Fibroblast of lung (primary cell): ENCODE results near the gene DTX1. TPM values are rescaled to one million over a fixed set of nuclear protein-coding genes. Genes with fewer than 3 reads are reported as not detected.
"Not testable (repeated sequence)": the region's sequence is repeated elsewhere in the genome, so short reads cannot be mapped to it uniquely, and the experiment has no call there.

Experiments used
- DNase-seq, 2 donors: peaks; one replicate each; pipeline versions ENCODE4 v3.0.0 to v3.0.0-alpha.2; 2010; ENCODE audit warnings: low read depth in 2 of 2
- H2AFZ ChIP-seq: 2 replicates; pipeline ENCODE4 v1.5.1; 2012; ENCODE audit warnings: low read length, control low read depth, inconsistent platforms
- H3K27ac ChIP-seq: 2 replicates; pipeline ENCODE4 v1.5.1; 2011; ENCODE audit warnings: low read length, control low read depth; ENCODE audit not compliant: insufficient read depth
- H3K27me3 ChIP-seq: 2 replicates; pipeline ENCODE4 v1.5.1; 2011; ENCODE audit warnings: mild to moderate bottlenecking, low read length; ENCODE audit not compliant: control insufficient read depth, insufficient read depth
- H3K36me3 ChIP-seq: 2 replicates; pipeline ENCODE4 v1.5.1; 2011; ENCODE audit warnings: low read length; ENCODE audit not compliant: control insufficient read depth, insufficient read depth
- H3K4me1 ChIP-seq: 2 replicates; pipeline ENCODE4 v1.5.1; 2011; ENCODE audit warnings: low read length; ENCODE audit not compliant: control insufficient read depth, insufficient read depth; ENCODE audit errors: extremely low read depth
- H3K4me2 ChIP-seq: 2 replicates; pipeline ENCODE4 v1.5.1; 2011; ENCODE audit warnings: low read length, control low read depth; ENCODE audit not compliant: insufficient read depth; ENCODE audit errors: extremely low read depth
- H3K4me3 ChIP-seq, 4 experiments: fragments of 200-600 bp in 1 of 4; sonication (generic) in 1 of 4; replicated peaks in 1 of 4; 2 replicates each; pipeline ENCODE4 v1.5.1; 2011 to 2016; ENCODE audit warnings: low read length in 4 of 4, low read depth in 3 of 4, mild to moderate bottlenecking in 3 of 4, control low read depth in 2 of 4, inconsistent platforms in 1 of 4, mixed read lengths in 1 of 4; ENCODE audit not compliant: insufficient read depth in 1 of 4; ENCODE audit errors: control extremely low read depth in 1 of 4
- H3K79me2 ChIP-seq: 2 replicates; pipeline ENCODE4 v1.5.1; 2012; ENCODE audit warnings: mild to moderate bottlenecking, low read length, inconsistent platforms; ENCODE audit not compliant: control insufficient read depth, insufficient read depth
- H3K9ac ChIP-seq: 2 replicates; pipeline ENCODE4 v1.5.1; 2011; ENCODE audit warnings: mild to moderate bottlenecking, low read length, control low read depth; ENCODE audit not compliant: insufficient read depth
- H3K9me3 ChIP-seq: 2 replicates; pipeline ENCODE4 v1.5.1; 2012; ENCODE audit warnings: low read depth, low read length; ENCODE audit not compliant: control insufficient read depth, insufficient read depth
- H4K20me1 ChIP-seq: 2 replicates; pipeline ENCODE4 v1.5.1; 2011; ENCODE audit warnings: low read length; ENCODE audit not compliant: control insufficient read depth, insufficient read depth; ENCODE audit errors: extremely low read depth
- EZH2 ChIP-seq: IDR thresholded peaks from 2 replicates; pipeline ENCODE4 v1.5.1; 2012; ENCODE audit warnings: low read length, control low read depth, mild to moderate bottlenecking; ENCODE audit errors: missing control alignments
- polyA plus RNA-seq, 2 donors: library from polyadenylated mRNA; depleted of rRNA in 1 of 2; stranded (reverse) in 1 of 2; unstranded in 1 of 2; fragments of >200 nt; gene quantifications; 2 replicates each; pipeline ENCODE4 v1.2.1, GENCODE V29; 2011 to 2012; ENCODE audit warnings: missing spikeins in 1 of 2
- total RNA-seq: library from RNA; depleted of rRNA; stranded (reverse); fragments of >200 nt; gene quantifications from 2 replicates; pipeline ENCODE4 v1.2.1, GENCODE V29; 2014
- TF ChIP-seq, protein P1 (sequence below), 2 donors: IDR thresholded peaks in 1 of 2; conservative IDR thresholded peaks in 1 of 2; 1 replicate in 1 of 2; 2 replicates in 1 of 2; pipeline ENCODE4 v1.5.1; 2011 to 2012; ENCODE audit warnings: low read length in 2 of 2, control low read depth in 1 of 2, inconsistent platforms in 1 of 2, low read depth in 1 of 2, mild to moderate bottlenecking in 1 of 2

The DTX1 gene
- total and polyA plus RNA-seq, 2 donors (not counting 1 experiment from before 2014, with no cell fraction given): not detected

DNA sequence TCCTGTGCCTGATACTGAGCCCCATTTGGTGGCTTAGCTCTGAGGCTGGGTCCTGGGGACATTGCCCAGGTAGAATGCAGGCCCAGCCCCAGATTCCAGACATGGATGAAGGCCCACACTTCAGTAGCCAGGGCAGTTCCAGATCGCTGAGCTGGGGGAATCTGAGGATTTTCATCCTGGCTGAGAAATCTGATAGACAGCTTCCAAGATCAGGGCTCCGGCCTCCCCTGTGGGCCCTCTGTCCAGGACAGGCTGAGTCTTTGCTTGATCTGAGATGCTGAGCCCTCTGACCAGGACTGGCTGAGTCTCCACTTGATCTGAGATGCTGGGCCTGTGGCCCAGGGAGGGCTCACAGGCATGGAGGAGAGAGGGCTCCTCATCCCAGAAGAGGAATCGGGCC, 82.3 kb downstream of the DTX1 start:
- Histone ChIP-seq H3K4me2 (no peak overlapping the region), H3K79me2 (no peaks in the 10 kb centered on the region), H3K4me1 (no peaks in the 10 kb centered on the region), H2AFZ (no peak overlapping the region), H3K4me3 (no peak overlapping the region), H3K27ac (no peak overlapping the region), H3K9me3 (no peaks in the 10 kb centered on the region), H3K9ac (no peak overlapping the region), H3K27me3 (no peaks in the 10 kb centered on the region), H3K36me3 (no peaks in the 10 kb centered on the region), H4K20me1 (no peaks in the 10 kb centered on the region)
- TF ChIP-seq, protein P1, sequence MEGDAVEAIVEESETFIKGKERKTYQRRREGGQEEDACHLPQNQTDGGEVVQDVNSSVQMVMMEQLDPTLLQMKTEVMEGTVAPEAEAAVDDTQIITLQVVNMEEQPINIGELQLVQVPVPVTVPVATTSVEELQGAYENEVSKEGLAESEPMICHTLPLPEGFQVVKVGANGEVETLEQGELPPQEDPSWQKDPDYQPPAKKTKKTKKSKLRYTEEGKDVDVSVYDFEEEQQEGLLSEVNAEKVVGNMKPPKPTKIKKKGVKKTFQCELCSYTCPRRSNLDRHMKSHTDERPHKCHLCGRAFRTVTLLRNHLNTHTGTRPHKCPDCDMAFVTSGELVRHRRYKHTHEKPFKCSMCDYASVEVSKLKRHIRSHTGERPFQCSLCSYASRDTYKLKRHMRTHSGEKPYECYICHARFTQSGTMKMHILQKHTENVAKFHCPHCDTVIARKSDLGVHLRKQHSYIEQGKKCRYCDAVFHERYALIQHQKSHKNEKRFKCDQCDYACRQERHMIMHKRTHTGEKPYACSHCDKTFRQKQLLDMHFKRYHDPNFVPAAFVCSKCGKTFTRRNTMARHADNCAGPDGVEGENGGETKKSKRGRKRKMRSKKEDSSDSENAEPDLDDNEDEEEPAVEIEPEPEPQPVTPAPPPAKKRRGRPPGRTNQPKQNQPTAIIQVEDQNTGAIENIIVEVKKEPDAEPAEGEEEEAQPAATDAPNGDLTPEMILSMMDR (conservative IDR thresholded peaks at IDR 0.05 in 1 of 2, IDR thresholded peaks at IDR 0.05 in 1 of 2; ENCODE audit: low read depth in 1 of 2, low read length in 2 of 2): no peak
- TF ChIP-seq EZH2: no peak
- DNase-seq: no peak

DNA sequence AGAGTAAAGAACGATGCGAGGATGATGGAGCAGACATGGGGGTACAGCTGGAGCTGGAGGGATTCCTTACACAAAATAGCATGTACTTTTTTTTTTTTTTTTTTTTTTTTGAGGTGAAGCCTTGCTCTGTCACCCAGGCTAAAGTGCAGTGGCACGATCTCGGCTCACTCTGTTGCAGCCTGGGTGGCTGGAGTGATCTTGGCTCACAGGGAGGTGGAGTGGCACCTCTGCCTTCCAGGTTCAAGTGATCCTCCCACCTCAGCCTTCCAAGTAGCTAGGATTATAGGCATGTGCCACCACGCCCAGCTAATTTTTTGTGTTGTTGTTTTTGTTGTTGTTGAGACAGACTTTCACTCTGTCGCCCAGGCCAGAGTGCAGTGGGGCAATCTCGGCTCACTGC, 84.2 kb downstream of the DTX1 start:
- no peak overlapping the region for H2AFZ ChIP-seq
- TF ChIP-seq, protein P1 (conservative IDR thresholded peaks at IDR 0.05 in 1 of 2, IDR thresholded peaks at IDR 0.05 in 1 of 2; ENCODE audit: low read depth in 1 of 2, low read length in 2 of 2): no peak
- DNase-seq: no peak

DNA sequence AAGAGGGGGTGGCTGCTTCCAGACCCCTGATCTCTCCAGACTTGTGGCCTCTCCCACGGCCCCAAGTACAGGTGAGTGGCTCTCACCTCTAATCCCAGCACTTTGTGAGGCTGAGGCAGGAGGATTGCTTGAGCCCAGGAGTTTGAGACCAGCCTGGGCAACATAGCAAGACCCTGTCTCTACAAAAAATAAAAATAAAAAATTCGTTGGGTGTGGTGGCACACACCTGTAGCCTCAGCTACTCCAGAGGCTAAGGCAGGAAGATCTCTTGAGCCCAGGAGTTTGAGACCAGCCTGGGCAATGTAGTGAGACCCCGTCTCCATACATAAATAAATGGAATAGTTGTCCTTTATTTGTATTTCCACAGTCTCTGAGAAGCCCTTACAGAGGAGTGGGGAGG, 85.2 kb downstream of the DTX1 start:
- not testable (repeated sequence) for H3K9ac ChIP-seq, H4K20me1 ChIP-seq, H3K27ac ChIP-seq, H3K4me1 ChIP-seq, H3K27me3 ChIP-seq, H2AFZ ChIP-seq, H3K4me3 ChIP-seq, H3K79me2 ChIP-seq, H3K4me2 ChIP-seq, DNase-seq, H3K9me3 ChIP-seq, H3K36me3 ChIP-seq

More for the DNA sequence above, 84.2 kb downstream of the DTX1 start:
- H3K4me2 ChIP-seq: no peak overlapping the region
- no peaks in the 10 kb centered on the region for H3K9me3 ChIP-seq
- no peaks in the 10 kb centered on the region for H3K36me3 ChIP-seq
- H4K20me1 ChIP-seq: no peaks in the 10 kb centered on the region
- no peaks in the 10 kb centered on the region for H3K27me3 ChIP-seq
- H3K27ac ChIP-seq: no peak overlapping the region
- H3K79me2 ChIP-seq: no peaks in the 10 kb centered on the region
- no peak overlapping the region for H3K9ac ChIP-seq
- no peaks in the 10 kb centered on the region for H3K4me1 ChIP-seq
- no peak overlapping the region for H3K4me3 ChIP-seq
